Naive thymus-derived CD4-positive, alpha-beta T cell (primary cell): Measurements from ENCODE around the gene SDHAF1. TPM values are rescaled to one million over a fixed set of nuclear protein-coding genes. Genes with fewer than 3 reads are reported as not detected.
A peak's percentile ranks its signal among the peaks of the same experiment; 100 is the strongest.

Source experiments
- ATAC-seq: fragments of 150-1000 bp; cut with Tn5 transposase; 2 replicates; pipeline ENCODE4 v1.10.0; 2021; ENCODE audit warnings: mild to moderate bottlenecking, moderate library complexity
- CTCF ChIA-PET: fragments of 350-600 bp; sonication (Branson Sonifier 250); formaldehyde crosslinking; loops from one replicate; lab custom pipeline; 2021; ENCODE audit warnings: antibody characterized with exemption; lab: Charles Lee
- POLR2A ChIA-PET: fragments of 350-600 bp; sonication (Branson Sonifier 250); formaldehyde crosslinking; loops from one replicate; lab custom pipeline; 2021; ENCODE audit warnings: antibody characterized with exemption, inconsistent platforms; lab: Charles Lee
- DNase-seq, 9 donors: peaks; one replicate each; pipeline versions ENCODE4 v3.0.0 to v3.0.0-alpha.2; 2020 to 2022; ENCODE audit warnings: mixed read lengths in 1 of 9
- H3K27ac ChIP-seq: one replicate; pipeline ENCODE4 v1.7.0; 2013; ENCODE audit warnings: mild to moderate bottlenecking, low read depth, low read length, moderate library complexity
- H3K27me3 ChIP-seq, 2 donors: one replicate each; pipeline ENCODE4 v1.7.0; 2013; ENCODE audit warnings: low read length in 2 of 2, mild to moderate bottlenecking in 2 of 2, moderate library complexity in 2 of 2; ENCODE audit not compliant: control insufficient read depth in 2 of 2, insufficient read depth in 2 of 2
- H3K36me3 ChIP-seq, 3 experiments: 1 replicate in 2 of 3; 2 replicates in 1 of 3; pipeline ENCODE4 v1.7.0; 2013; ENCODE audit warnings: low read length in 3 of 3, mild to moderate bottlenecking in 3 of 3, moderate library complexity in 1 of 3; ENCODE audit not compliant: insufficient read depth in 3 of 3, control insufficient read depth in 2 of 3
- H3K4me1 ChIP-seq, 2 donors: one replicate each; pipeline ENCODE4 v1.7.0; 2013; ENCODE audit warnings: low read length in 2 of 2, mild to moderate bottlenecking in 2 of 2, moderate library complexity in 1 of 2; ENCODE audit not compliant: control insufficient read depth in 2 of 2, insufficient read depth in 2 of 2
- H3K4me3 ChIP-seq: 2 replicates; pipeline ENCODE4 v1.7.0; 2013; ENCODE audit warnings: mild to moderate bottlenecking, low read length
- H3K9me3 ChIP-seq, 3 experiments: 1 replicate in 2 of 3; 2 replicates in 1 of 3; pipeline ENCODE4 v1.7.0; 2013; ENCODE audit warnings: low read length in 3 of 3; ENCODE audit not compliant: control insufficient read depth in 2 of 3
- H3K27ac Mint-ChIP-seq, 9 donors: one replicate each; pipeline ENCODE4 v1.8.0; 2020 to 2022; ENCODE audit warnings: mixed read lengths in 9 of 9, mild to moderate bottlenecking in 8 of 9, moderate library complexity in 5 of 9, inconsistent platforms in 2 of 9
- H3K27me3 Mint-ChIP-seq, 5 donors: one replicate each; pipeline ENCODE4 v1.8.0; 2021 to 2022; ENCODE audit warnings: mixed read lengths in 5 of 5, mild to moderate bottlenecking in 1 of 5
- H3K36me3 Mint-ChIP-seq, 5 donors: one replicate each; pipeline ENCODE4 v1.8.0; 2020 to 2022; ENCODE audit warnings: mixed read lengths in 5 of 5, mild to moderate bottlenecking in 3 of 5, inconsistent platforms in 1 of 5
- H3K4me1 Mint-ChIP-seq, 7 donors: one replicate each; pipeline ENCODE4 v1.8.0; 2020 to 2022; ENCODE audit warnings: mixed read lengths in 7 of 7, mild to moderate bottlenecking in 3 of 7, inconsistent platforms in 1 of 7
- H3K4me3 Mint-ChIP-seq, 10 donors: one replicate each; pipeline ENCODE4 v1.8.0; 2020 to 2022; ENCODE audit warnings: mild to moderate bottlenecking in 10 of 10, mixed read lengths in 10 of 10, moderate library complexity in 6 of 10, inconsistent platforms in 2 of 10
- H3K9me3 Mint-ChIP-seq, 11 donors: one replicate each; pipeline ENCODE4 v1.8.0; 2020 to 2022; ENCODE audit warnings: mixed read lengths in 11 of 11, mild to moderate bottlenecking in 4 of 11, inconsistent platforms in 1 of 11, moderate library complexity in 1 of 11
- intact Hi-C, 2 donors: fragments of 100-400 bp; cut with micrococcal nuclease; formaldehyde crosslinking; loops; one replicate each; pipeline ENCODE4 v1.15.1; 2023
- polyA plus RNA-seq, 2 donors: library from polyadenylated mRNA; unstranded; fragments of 300-500 nt; fragmentation: Illumina TruSeq; gene quantifications; one replicate each; pipeline ENCODE4 v1.2.3, GENCODE V29; 2021
- total RNA-seq, 6 experiments: library from RNA in 5 of 6; stranded (reverse) in 5 of 6; gene quantifications; 1 replicate in 5 of 6; 2 replicates in 1 of 6; pipeline ENCODE4 v1.2.3 and lab custom pipeline; 2021 to 2026

Gene SDHAF1
- total and polyA plus RNA-seq, 7 experiments from 2014 or later, result 7.8 to 58.1 (median 23.8) TPM

DNA sequence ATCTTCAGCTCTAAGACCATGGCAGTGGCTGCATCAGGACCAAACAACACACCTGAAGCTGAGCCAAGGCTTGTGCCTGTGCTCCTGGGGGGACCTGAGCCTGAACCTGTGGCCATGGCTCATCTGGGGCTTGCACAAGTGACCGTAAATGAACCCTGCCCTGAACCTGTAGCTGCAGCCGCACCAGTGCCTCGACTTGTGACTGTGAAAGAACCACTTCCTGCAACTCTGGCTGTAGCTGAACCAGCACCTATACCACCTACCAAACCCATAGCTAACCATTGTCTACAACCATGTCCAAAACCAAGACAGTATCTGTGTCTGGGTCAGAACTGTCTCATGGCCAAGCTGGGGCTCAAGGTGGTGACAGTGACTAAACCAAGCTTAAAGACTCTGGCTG lies 28.2 kb upstream of the SDHAF1 start:
- ATAC-seq (peak; percentile 18), DNase-seq (no peak)
- intact Hi-C loops, result no loop called here
- CTCF ChIA-PET, result no interaction called here
- Mint-ChIP-seq H3K4me3 (no peak overlapping the region), H3K36me3 (no peaks in the 10 kb centered on the region), H3K27me3 (peaks cover 0 to 11% (median 0%) of the 10 kb centered on the region in 5 donors), H3K4me1 (peaks cover 0 to 9% (median 0%) of the 10 kb centered on the region in 7 donors), H3K27ac (no peak overlapping the region), H3K9me3 (no peaks in the 10 kb centered on the region)
- Histone ChIP-seq H3K9me3 (no peaks in the 10 kb centered on the region), H3K27me3 (no peaks in the 10 kb centered on the region), H3K4me1 (peaks cover 0 to 3% of the 10 kb centered on the region in 2 donors), H3K4me3 (no peak overlapping the region), H3K36me3 (no peaks in the 10 kb centered on the region), H3K27ac (no peak overlapping the region)
- POLR2A ChIA-PET, result interaction anchor here (0.9 kb wide), 1 partner anchor 28 kb away, joined by 4 read pairs; no protein-coding TSS in a partner anchor

GRCh38 chr19:35973487-35973886 lies 21.5 kb upstream of the SDHAF1 start:
- ChIA-PET POLR2A (no interaction called here), CTCF (no interaction called here)
- Histone ChIP-seq H3K27me3 (peaks cover 0 to 3% of the 10 kb centered on the region in 2 donors), H3K36me3 (no peaks in the 10 kb centered on the region), H3K27ac (no peak overlapping the region), H3K9me3 (no peaks in the 10 kb centered on the region), H3K4me1 (no peaks in the 10 kb centered on the region), H3K4me3 (no peak overlapping the region)
- Mint-ChIP-seq H3K9me3 (peaks cover 0 to 2% (median 0%) of the 10 kb centered on the region in 11 donors), H3K4me3 (no peak overlapping the region), H3K36me3 (no peaks in the 10 kb centered on the region), H3K27ac (no peak overlapping the region), H3K4me1 (peaks cover 0 to 5% (median 0%) of the 10 kb centered on the region in 7 donors), H3K27me3 (peaks cover 3 to 15% (median 8%) of the 10 kb centered on the region in 5 donors)
- ATAC-seq, result no peak
- intact Hi-C loops, result no loop called here
- no peak for DNase-seq

- intact Hi-C loops, result loop anchor here (1.0 kb wide), 1 partner anchor 12 kb away; no protein-coding TSS in a partner anchor
- no peak overlapping the region for H3K27ac Mint-ChIP-seq
- peaks cover 0 to under 1% (median 0%) of the 10 kb centered on the region in 5 donors for H3K36me3 Mint-ChIP-seq
- ATAC-seq, result no peak
- H3K4me1 Mint-ChIP-seq, result no peaks in the 10 kb centered on the region
- H3K36me3 ChIP-seq, result no peaks in the 10 kb centered on the region
- POLR2A ChIA-PET, result interaction anchor here (0.7 to 0.8 kb wide), 2 partner anchors 11 to 61 kb away, joined by 3 to 4 read pairs; no protein-coding TSS in a partner anchor
- CTCF ChIA-PET, result no interaction called here
- H3K4me3 ChIP-seq, result no peak overlapping the region
- no peak for DNase-seq
- no peaks in the 10 kb centered on the region for H3K9me3 ChIP-seq
- peaks cover 5 to 24% (median 18%) of the 10 kb centered on the region in 5 donors for H3K27me3 Mint-ChIP-seq
- no peak overlapping the region for H3K4me3 Mint-ChIP-seq
- H3K27me3 ChIP-seq, result peaks cover 0 to 3% of the 10 kb centered on the region in 2 donors
- no peaks in the 10 kb centered on the region for H3K4me1 ChIP-seq
- peaks cover 0 to 2% (median 0%) of the 10 kb centered on the region in 11 donors for H3K9me3 Mint-ChIP-seq
- H3K27ac ChIP-seq, result no peak overlapping the region
Measured at GRCh38 chr19:35975608-35976214, 19.3 kb upstream of the SDHAF1 start.

DNA sequence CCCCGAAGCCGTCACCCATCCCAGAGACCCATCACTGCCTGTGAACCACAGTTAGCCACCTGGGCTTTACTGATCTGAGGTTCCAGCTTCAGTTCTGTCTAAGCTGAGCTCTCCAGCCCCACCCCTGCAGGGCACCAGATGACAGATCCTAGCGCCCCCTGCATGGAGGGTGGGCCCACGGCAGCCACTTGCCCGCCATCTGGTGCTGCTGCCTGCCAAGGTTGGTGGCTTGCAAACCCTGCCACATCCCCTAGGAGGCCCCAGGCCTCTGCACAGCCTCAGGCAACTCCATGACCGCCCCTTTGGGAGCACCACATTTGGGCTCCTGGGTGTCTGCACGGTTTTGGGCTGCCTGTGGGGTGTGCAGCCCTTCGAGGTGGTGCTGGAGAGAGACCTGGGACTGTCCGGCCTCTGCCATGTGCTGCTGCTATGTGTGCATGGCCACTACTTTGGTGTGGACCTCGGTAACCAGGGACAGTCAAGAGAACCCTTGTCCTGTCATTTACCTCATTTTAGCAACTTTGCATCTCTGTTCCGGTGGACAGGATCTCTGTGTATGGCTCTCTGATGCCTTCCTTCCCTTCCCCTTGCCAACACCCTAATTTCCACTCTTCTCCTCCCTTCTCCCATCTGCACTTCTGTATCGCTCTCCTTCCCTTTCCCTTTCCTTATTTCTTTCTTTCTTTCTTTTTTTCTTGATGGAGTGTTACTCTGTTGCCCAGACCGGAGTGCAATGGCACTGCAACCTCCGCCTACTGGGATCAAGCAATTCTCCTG lies 17.4 kb upstream of the SDHAF1 start:
- H3K27ac ChIP-seq, result no peak overlapping the region
- intact Hi-C loops, result no loop called here
- peaks cover 0 to 4% (median 0%) of the 10 kb centered on the region in 11 donors for H3K9me3 Mint-ChIP-seq
- H3K27me3 Mint-ChIP-seq, result peaks cover 8 to 36% (median 25%) of the 10 kb centered on the region in 5 donors
- H3K4me3 Mint-ChIP-seq, result no peak overlapping the region
- H3K36me3 ChIP-seq, result no peaks in the 10 kb centered on the region
- H3K27me3 ChIP-seq, result peaks cover 0 to 3% of the 10 kb centered on the region in 2 donors
- DNase-seq, result no peak
- CTCF ChIA-PET, result no interaction called here
- POLR2A ChIA-PET, result no interaction called here
- H3K36me3 Mint-ChIP-seq, result peaks cover 0 to 4% (median 0%) of the 10 kb centered on the region in 5 donors
- no peak overlapping the region for H3K4me3 ChIP-seq
- H3K4me1 ChIP-seq, result no peaks in the 10 kb centered on the region
- no peaks in the 10 kb centered on the region for H3K9me3 ChIP-seq
- H3K4me1 Mint-ChIP-seq, result no peaks in the 10 kb centered on the region
- ATAC-seq, result peak; percentile 58
- H3K27ac Mint-ChIP-seq, result no peak overlapping the region

- Mint-ChIP-seq H3K9me3 (peaks cover 0 to 4% (median 0%) of the 10 kb centered on the region in 11 donors), H3K27ac (no peak overlapping the region), H3K4me3 (no peak overlapping the region), H3K27me3 (peaks cover 8 to 38% (median 25%) of the 10 kb centered on the region in 5 donors), H3K36me3 (peaks cover 0 to 4% (median 0%) of the 10 kb centered on the region in 5 donors), H3K4me1 (no peaks in the 10 kb centered on the region)
- Histone ChIP-seq H3K36me3 (no peaks in the 10 kb centered on the region), H3K9me3 (no peaks in the 10 kb centered on the region), H3K4me1 (no peaks in the 10 kb centered on the region), H3K27me3 (peaks cover 0 to 3% of the 10 kb centered on the region in 2 donors), H3K4me3 (no peak overlapping the region), H3K27ac (no peak overlapping the region)
- ATAC-seq, result no peak
- DNase-seq, result no peak
- POLR2A ChIA-PET, result no interaction called here
- CTCF ChIA-PET, result no interaction called here
- intact Hi-C loops, result no loop called here
Measured at GRCh38 chr19:35978271-35978670, 16.7 kb upstream of the SDHAF1 start.

DNA sequence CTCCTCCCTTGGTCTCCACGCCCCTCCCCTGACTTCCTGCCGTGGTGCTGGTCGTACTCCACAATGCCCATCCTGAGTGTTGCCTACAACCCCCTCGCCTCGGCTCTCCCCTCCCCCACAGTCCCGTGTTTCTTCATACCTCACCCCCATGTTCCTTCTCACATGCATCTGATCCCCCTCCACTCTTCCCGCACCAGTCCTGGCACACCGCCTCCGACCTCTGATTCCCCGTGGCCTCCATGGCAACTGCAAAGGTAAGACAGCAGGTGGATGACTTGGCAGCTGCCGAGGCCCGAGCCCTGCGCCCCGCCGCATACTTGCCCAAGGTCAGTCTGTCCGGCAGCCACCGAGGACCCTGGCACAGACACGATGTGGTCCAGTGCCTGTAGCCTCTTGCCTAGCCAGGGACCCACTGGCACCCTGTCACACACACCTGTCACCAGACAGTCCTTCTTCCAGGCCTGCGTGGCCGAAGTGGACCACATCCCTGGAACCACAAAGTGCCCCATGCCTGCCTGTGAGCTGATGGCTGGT lies 16.1 kb upstream of the SDHAF1 start:
- peaks cover 0 to 3% of the 10 kb centered on the region in 2 donors for H3K27me3 ChIP-seq
- Mint-ChIP-seq H3K4me3 (no peak overlapping the region), H3K27me3 (peaks cover 9 to 43% (median 27%) of the 10 kb centered on the region in 5 donors), H3K4me1 (no peaks in the 10 kb centered on the region), H3K36me3 (peaks cover 0 to 4% (median 0%) of the 10 kb centered on the region in 5 donors), H3K27ac (peak overlapping the region in 1 of 9 donors; percentile 46), H3K9me3 (peaks cover 0 to 4% (median 0%) of the 10 kb centered on the region in 11 donors)
- POLR2A ChIA-PET, result interaction anchor here (0.7 kb wide), 1 partner anchor 543 kb away, joined by 4 read pairs; no protein-coding TSS in a partner anchor
- no peak overlapping the region for H3K4me3 ChIP-seq
- intact Hi-C loops, result no loop called here
- H3K27ac ChIP-seq, result no peak overlapping the region
- no peaks in the 10 kb centered on the region for H3K9me3 ChIP-seq
- DNase-seq (no peak), ATAC-seq (no peak)
- H3K36me3 ChIP-seq, result no peaks in the 10 kb centered on the region
- CTCF ChIA-PET, result no interaction called here
- no peaks in the 10 kb centered on the region for H3K4me1 ChIP-seq
